Cerebellar nuclear complex (tissue), 1 donor: ENCODE measurements around the gene AHI1.
A peak's percentile ranks its signal among the peaks of the same experiment; 100 is the strongest.
"Not testable (repeated sequence)": the region's sequence is repeated elsewhere in the genome, so short reads cannot be mapped to it uniquely, and the experiment has no call there.

ENCODE experiments used
- DNase-seq, 2 experiments: peaks; one replicate each; lab custom pipeline; 2025; lab: John Stamatoyannopoulos, UW

Gene AHI1

GRCh38 chr6:135505648-135506047, 8.1 kb upstream of the AHI1 start:
- no peak for DNase-seq

- no peak for DNase-seq
Measured at GRCh38 chr6:135505222-135505621, 7.7 kb upstream of the AHI1 start.

- DNase-seq, result no peak
Measured at GRCh38 chr6:135504734-135505133, 7.2 kb upstream of the AHI1 start.

GRCh38 chr6:135503703-135504475, 6.3 kb upstream of the AHI1 start:
- DNase-seq, result no peak

GRCh38 chr6:135499441-135500340, 2.2 kb upstream of the AHI1 start:
- no peak for DNase-seq

- peak; percentile 62 to 65 for DNase-seq
Measured at GRCh38 chr6:135498185-135498841, 773 bp upstream of the AHI1 start.

GRCh38 chr6:135496800-135497411, 634 bp downstream of the AHI1 start:
- DNase-seq, result no peak

- no peak for DNase-seq
Measured at GRCh38 chr6:135493218-135493961, 4.2 kb downstream of the AHI1 start.

GRCh38 chr6:135490381-135490780, 7.2 kb downstream of the AHI1 start:
- DNase-seq, result no peak

GRCh38 chr6:135488023-135488422, 9.5 kb downstream of the AHI1 start:
- DNase-seq, result no peak

- not testable (repeated sequence) for DNase-seq
Measured at GRCh38 chr6:135483903-135484302, 13.6 kb downstream of the AHI1 start.

GRCh38 chr6:135481783-135482369, 15.7 kb downstream of the AHI1 start:
- no peak for DNase-seq

GRCh38 chr6:135479601-135480000, 17.9 kb downstream of the AHI1 start:
- no peak for DNase-seq

GRCh38 chr6:135478626-135479025, 18.9 kb downstream of the AHI1 start:
- DNase-seq, result no peak

GRCh38 chr6:135475292-135475886, 22.2 kb downstream of the AHI1 start:
- DNase-seq, result no peak

GRCh38 chr6:135474362-135474761, 23.2 kb downstream of the AHI1 start:
- no peak for DNase-seq

GRCh38 chr6:135465903-135466302, 31.6 kb downstream of the AHI1 start:
- no peak for DNase-seq

- no peak for DNase-seq
Measured at GRCh38 chr6:135465307-135465706, 32.2 kb downstream of the AHI1 start.

- no peak for DNase-seq
Measured at GRCh38 chr6:135464634-135465033, 32.9 kb downstream of the AHI1 start.

GRCh38 chr6:135461208-135461607, 36.3 kb downstream of the AHI1 start:
- DNase-seq, result no peak

GRCh38 chr6:135458051-135458450, 39.5 kb downstream of the AHI1 start:
- DNase-seq, result no peak
